GM23338 (cell line): ENCODE data around the gene GSAP. TPM values are rescaled to one million over a fixed set of nuclear protein-coding genes. Genes with fewer than 3 reads are reported as not detected.

Source experiments
- ATAC-seq: fragments of 200-7000 bp; cut with Tn5 transposase; 3 replicates; pipeline ENCODE4 v1.9.1; 2020
- DNase-seq: peaks from one replicate; pipeline ENCODE4 v3.0.0-alpha.2; 2015; ENCODE audit warnings: low spot score
- H2AFZ ChIP-seq: fragments of 200-600 bp; sonication (generic); 2 replicates; pipeline ENCODE4 v1.8.0; 2016; ENCODE audit warnings: antibody characterized with exemption, mild to moderate bottlenecking, moderate library complexity
- H3F3A ChIP-seq: fragments of 200-600 bp; sonication (generic); replicated peaks from 2 replicates; pipeline ENCODE4 v1.8.0; 2017; ENCODE audit warnings: antibody characterized with exemption, mixed run types, low read depth
- H3K27ac ChIP-seq: fragments of 200-600 bp; sonication (generic); 2 replicates; pipeline ENCODE4 v1.6.1; 2016; ENCODE audit warnings: low read depth
- H3K27me3 ChIP-seq: fragments of 200-600 bp; sonication (generic); 2 replicates; pipeline ENCODE4 v1.8.0; 2016; ENCODE audit warnings: mild to moderate bottlenecking, mixed run types, moderate library complexity; ENCODE audit not compliant: insufficient read depth
- H3K36me3 ChIP-seq: fragments of 200-600 bp; sonication (generic); 2 replicates; pipeline ENCODE4 v1.8.0; 2016; ENCODE audit warnings: mild to moderate bottlenecking; ENCODE audit not compliant: insufficient read depth
- H3K4me1 ChIP-seq: fragments of 200-600 bp; sonication (generic); 2 replicates; pipeline ENCODE4 v1.8.0; 2016; ENCODE audit warnings: mild to moderate bottlenecking, moderate library complexity; ENCODE audit not compliant: insufficient read depth
- H3K4me2 ChIP-seq: fragments of 200-600 bp; sonication (generic); 2 replicates; pipeline ENCODE4 v1.7.1; 2017; ENCODE audit warnings: mixed run types
- H3K4me3 ChIP-seq: fragments of 200-600 bp; sonication (generic); 2 replicates; pipeline ENCODE4 v1.6.1; 2016; ENCODE audit warnings: mixed run types
- H3K79me2 ChIP-seq: fragments of 200-600 bp; sonication (generic); replicated peaks from 2 replicates; pipeline ENCODE4 v1.8.0; 2017; ENCODE audit warnings: mild to moderate bottlenecking; ENCODE audit not compliant: insufficient read depth
- H3K9me2 ChIP-seq: fragments of 200-600 bp; sonication (generic); 2 replicates; pipeline ENCODE4 v1.8.0; 2017; ENCODE audit not compliant: insufficient read depth
- H4K20me1 ChIP-seq: fragments of 200-600 bp; sonication (generic); replicated peaks from 2 replicates; pipeline ENCODE4 v1.8.0; 2017; ENCODE audit warnings: mild to moderate bottlenecking; ENCODE audit not compliant: insufficient read depth
- H3K27ac Mint-ChIP-seq: 2 replicates; pipeline ENCODE4 v1.8.0; 2020; ENCODE audit warnings: inconsistent platforms, mild to moderate bottlenecking, moderate library complexity, mixed read lengths
- H3K27me3 Mint-ChIP-seq: 3 replicates; pipeline ENCODE4 v1.8.0; 2022; ENCODE audit warnings: low read depth, mild to moderate bottlenecking, moderate library complexity, mixed read lengths, inconsistent platforms; ENCODE audit not compliant: insufficient read depth, poor library complexity
- H3K36me3 Mint-ChIP-seq: 3 replicates; pipeline ENCODE4 v1.8.0; 2021; ENCODE audit warnings: low read depth, mild to moderate bottlenecking, inconsistent platforms, moderate library complexity, mixed read lengths
- H3K4me1 Mint-ChIP-seq: 3 replicates; pipeline ENCODE4 v1.8.0; 2020; ENCODE audit warnings: mild to moderate bottlenecking, inconsistent platforms, mixed read lengths
- H3K4me3 Mint-ChIP-seq: 3 replicates; pipeline ENCODE4 v1.8.0; 2021; ENCODE audit warnings: moderate library complexity, mild to moderate bottlenecking, inconsistent platforms, mixed read lengths
- H3K9me3 Mint-ChIP-seq: 3 replicates; pipeline ENCODE4 v1.8.0; 2020; ENCODE audit warnings: moderate library complexity, mild to moderate bottlenecking, inconsistent platforms, mixed read lengths
- JUNB ChIP-seq: IDR thresholded peaks from one replicate; pipeline ENCODE4 v1.6.1; 2016; ENCODE audit warnings: antibody characterized with exemption; ENCODE audit not compliant: unreplicated experiment
- STAT1 ChIP-seq: IDR thresholded peaks from one replicate; pipeline ENCODE4 v1.6.1; 2016; ENCODE audit warnings: antibody characterized with exemption; ENCODE audit not compliant: unreplicated experiment
- polyA plus RNA-seq: library from polyadenylated mRNA; unstranded; fragments of >200 nt; fragmentation: Nextera tagmentation; extraction: Ambion mirVana; gene quantifications from 2 replicates; pipeline ENCODE4 v1.2.1, GENCODE V29; 2016
- total RNA-seq: library from RNA; depleted of rRNA; stranded (reverse); fragments of >200 nt; shearing (Covaris generic); gene quantifications from 2 replicates; pipeline ENCODE4 v1.2.3, GENCODE V29; 2014
- TF ChIP-seq, protein P1 (sequence below): fragments of 250-450 bp; sonication (Bioruptor Pico); IDR thresholded peaks from 2 replicates; pipeline ENCODE4 v1.5.0; 2020; ENCODE audit warnings: mild to moderate bottlenecking, moderate library complexity
- TF ChIP-seq, protein P2 (sequence below): IDR thresholded peaks from 2 replicates; pipeline ENCODE4 v1.6.1; 2016; ENCODE audit warnings: antibody characterized with exemption

GSAP gene
- total and polyA plus RNA-seq, 2 experiments from 2014 or later, result 0.63 to 1.1 TPM

DNA sequence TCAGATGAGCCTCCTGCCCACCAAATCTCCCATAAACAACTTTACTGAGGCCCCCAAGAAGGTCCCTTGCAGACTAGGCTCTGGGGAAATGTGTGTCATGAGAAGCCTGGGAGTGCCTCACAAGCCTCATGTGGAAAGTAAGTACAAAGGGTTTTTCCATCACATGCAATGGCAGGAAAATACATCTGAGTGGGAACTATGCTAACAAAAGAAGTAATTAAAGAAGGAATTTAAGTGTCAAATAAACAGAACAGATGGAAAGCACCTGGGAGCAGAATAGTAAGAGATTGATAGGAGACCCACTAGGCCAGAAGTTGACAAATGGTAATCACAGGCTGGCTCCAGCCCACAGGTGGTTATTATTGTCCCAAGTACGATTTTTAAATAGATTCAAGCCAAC lies 20.5 kb downstream of the GSAP start:
- DNase-seq, result no peak

DNA sequence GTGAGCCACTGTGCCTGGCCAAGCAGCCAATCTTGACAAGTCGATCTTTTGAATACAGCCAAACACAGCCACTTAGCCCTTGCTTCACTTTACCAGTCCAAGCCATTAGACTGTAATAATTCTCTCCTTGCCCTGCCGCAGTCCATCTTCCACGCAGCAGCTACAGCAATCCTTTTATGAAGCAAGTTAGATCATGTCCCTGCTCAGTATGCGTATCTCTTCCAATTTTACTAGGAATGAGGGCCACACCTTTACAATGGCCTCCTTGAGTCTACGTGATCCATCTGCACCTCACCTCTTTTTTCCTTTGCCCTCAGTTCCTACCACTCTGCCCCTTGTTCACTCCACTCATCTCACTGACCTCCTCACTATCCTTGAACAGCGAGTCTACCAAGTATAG lies 22.2 kb downstream of the GSAP start:
- peaks cover 3% of the 10 kb centered on the region; the same call in 2 of the 3 replicates for H3K36me3 Mint-ChIP-seq
- ATAC-seq, result no peak
- peaks cover 20% of the 10 kb centered on the region for H3K4me1 ChIP-seq
- no peaks in the 10 kb centered on the region for H3K79me2 ChIP-seq
- H3K27ac ChIP-seq, result no peak overlapping the region
- no peak overlapping the region for H3K27ac Mint-ChIP-seq
- no peaks in the 10 kb centered on the region for H3K36me3 ChIP-seq
- H3K9me2 ChIP-seq, result 0 out of 2 replicates have a peak, but pooled peaks cover 4% of the 10 kb centered on the region
- no peaks in the 10 kb centered on the region for H3K27me3 Mint-ChIP-seq
- H3K4me1 Mint-ChIP-seq, result peaks cover 21% of the 10 kb centered on the region
- DNase-seq, result no peak
- H3K27me3 ChIP-seq, result no peaks in the 10 kb centered on the region
- H4K20me1 ChIP-seq, result no peaks in the 10 kb centered on the region
- no peaks in the 10 kb centered on the region; the same call in 1 of the 3 replicates for H3K9me3 Mint-ChIP-seq
- H2AFZ ChIP-seq, result no peak overlapping the region
- no peak overlapping the region for H3K4me3 Mint-ChIP-seq
- no peaks in the 10 kb centered on the region for H3F3A ChIP-seq
- TF ChIP-seq, protein P1, sequence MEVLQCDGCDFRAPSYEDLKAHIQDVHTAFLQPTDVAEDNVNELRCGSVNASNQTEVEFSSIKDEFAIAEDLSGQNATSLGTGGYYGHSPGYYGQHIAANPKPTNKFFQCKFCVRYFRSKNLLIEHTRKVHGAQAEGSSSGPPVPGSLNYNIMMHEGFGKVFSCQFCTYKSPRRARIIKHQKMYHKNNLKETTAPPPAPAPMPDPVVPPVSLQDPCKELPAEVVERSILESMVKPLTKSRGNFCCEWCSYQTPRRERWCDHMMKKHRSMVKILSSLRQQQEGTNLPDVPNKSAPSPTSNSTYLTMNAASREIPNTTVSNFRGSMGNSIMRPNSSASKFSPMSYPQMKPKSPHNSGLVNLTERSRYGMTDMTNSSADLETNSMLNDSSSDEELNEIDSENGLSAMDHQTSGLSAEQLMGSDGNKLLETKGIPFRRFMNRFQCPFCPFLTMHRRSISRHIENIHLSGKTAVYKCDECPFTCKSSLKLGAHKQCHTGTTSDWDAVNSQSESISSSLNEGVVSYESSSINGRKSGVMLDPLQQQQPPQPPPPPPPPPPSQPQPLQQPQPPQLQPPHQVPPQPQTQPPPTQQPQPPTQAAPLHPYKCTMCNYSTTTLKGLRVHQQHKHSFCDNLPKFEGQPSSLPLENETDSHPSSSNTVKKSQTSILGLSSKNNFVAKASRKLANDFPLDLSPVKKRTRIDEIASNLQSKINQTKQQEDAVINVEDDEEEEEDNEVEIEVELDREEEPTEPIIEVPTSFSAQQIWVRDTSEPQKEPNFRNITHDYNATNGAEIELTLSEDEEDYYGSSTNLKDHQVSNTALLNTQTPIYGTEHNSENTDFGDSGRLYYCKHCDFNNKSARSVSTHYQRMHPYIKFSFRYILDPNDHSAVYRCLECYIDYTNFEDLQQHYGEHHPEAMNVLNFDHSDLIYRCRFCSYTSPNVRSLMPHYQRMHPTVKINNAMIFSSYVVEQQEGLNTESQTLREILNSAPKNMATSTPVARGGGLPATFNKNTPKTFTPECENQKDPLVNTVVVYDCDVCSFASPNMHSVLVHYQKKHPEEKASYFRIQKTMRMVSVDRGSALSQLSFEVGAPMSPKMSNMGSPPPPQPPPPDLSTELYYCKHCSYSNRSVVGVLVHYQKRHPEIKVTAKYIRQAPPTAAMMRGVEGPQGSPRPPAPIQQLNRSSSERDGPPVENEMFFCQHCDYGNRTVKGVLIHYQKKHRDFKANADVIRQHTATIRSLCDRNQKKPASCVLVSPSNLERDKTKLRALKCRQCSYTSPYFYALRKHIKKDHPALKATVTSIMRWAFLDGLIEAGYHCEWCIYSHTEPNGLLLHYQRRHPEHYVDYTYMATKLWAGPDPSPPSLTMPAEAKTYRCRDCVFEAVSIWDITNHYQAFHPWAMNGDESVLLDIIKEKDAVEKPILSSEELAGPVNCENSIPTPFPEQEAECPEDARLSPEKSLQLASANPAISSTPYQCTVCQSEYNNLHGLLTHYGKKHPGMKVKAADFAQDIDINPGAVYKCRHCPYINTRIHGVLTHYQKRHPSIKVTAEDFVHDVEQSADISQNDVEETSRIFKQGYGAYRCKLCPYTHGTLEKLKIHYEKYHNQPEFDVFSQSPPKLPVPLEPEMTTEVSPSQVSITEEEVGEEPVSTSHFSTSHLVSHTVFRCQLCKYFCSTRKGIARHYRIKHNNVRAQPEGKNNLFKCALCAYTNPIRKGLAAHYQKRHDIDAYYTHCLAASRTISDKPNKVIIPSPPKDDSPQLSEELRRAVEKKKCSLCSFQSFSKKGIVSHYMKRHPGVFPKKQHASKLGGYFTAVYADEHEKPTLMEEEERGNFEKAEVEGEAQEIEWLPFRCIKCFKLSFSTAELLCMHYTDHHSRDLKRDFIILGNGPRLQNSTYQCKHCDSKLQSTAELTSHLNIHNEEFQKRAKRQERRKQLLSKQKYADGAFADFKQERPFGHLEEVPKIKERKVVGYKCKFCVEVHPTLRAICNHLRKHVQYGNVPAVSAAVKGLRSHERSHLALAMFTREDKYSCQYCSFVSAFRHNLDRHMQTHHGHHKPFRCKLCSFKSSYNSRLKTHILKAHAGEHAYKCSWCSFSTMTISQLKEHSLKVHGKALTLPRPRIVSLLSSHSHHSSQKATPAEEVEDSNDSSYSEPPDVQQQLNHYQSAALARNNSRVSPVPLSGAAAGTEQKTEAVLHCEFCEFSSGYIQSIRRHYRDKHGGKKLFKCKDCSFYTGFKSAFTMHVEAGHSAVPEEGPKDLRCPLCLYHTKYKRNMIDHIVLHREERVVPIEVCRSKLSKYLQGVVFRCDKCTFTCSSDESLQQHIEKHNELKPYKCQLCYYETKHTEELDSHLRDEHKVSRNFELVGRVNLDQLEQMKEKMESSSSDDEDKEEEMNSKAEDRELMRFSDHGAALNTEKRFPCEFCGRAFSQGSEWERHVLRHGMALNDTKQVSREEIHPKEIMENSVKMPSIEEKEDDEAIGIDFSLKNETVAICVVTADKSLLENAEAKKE, result no peak
- H3K4me3 ChIP-seq, result no peak overlapping the region
- no peak overlapping the region for H3K4me2 ChIP-seq

More for the DNA sequence above, 20.5 kb downstream of the GSAP start:
- Mint-ChIP-seq H3K4me3 (no peak overlapping the region), H3K36me3 (peaks cover 3% of the 10 kb centered on the region; the same call in 1 of the 3 replicates), H3K9me3 (no peaks in the 10 kb centered on the region; the same call in 2 of the 3 replicates), H3K27ac (no peak overlapping the region; the same call in 1 of the 2 replicates), H3K27me3 (no peaks in the 10 kb centered on the region), H3K4me1 (peaks cover 21% of the 10 kb centered on the region)
- Histone ChIP-seq H3K4me2 (no peak overlapping the region), H3K79me2 (no peaks in the 10 kb centered on the region), H3K27me3 (no peaks in the 10 kb centered on the region), H3K9me2 (0 out of 2 replicates have a peak, but pooled peaks cover 4% of the 10 kb centered on the region), H4K20me1 (no peaks in the 10 kb centered on the region), H2AFZ (no peak overlapping the region), H3K4me1 (peaks cover 20% of the 10 kb centered on the region), H3K27ac (no peak overlapping the region), H3F3A (no peaks in the 10 kb centered on the region), H3K4me3 (no peak overlapping the region), H3K36me3 (no peaks in the 10 kb centered on the region)
- no peak for ATAC-seq
- no peak for TF ChIP-seq STAT1
- no peak for TF ChIP-seq JUNB
- TF ChIP-seq, protein P2, sequence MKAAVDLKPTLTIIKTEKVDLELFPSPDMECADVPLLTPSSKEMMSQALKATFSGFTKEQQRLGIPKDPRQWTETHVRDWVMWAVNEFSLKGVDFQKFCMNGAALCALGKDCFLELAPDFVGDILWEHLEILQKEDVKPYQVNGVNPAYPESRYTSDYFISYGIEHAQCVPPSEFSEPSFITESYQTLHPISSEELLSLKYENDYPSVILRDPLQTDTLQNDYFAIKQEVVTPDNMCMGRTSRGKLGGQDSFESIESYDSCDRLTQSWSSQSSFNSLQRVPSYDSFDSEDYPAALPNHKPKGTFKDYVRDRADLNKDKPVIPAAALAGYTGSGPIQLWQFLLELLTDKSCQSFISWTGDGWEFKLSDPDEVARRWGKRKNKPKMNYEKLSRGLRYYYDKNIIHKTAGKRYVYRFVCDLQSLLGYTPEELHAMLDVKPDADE, result no peak
